HT-29 (cell line): ENCODE results near the gene PHACTR3. TPM values are rescaled to one million over a fixed set of nuclear protein-coding genes. Genes with fewer than 3 reads are reported as not detected.

Source experiments
- DNase-seq: peaks from one replicate; pipeline ENCODE4 v3.0.0-alpha.2; 2015; ENCODE audit warnings: low spot score
- total RNA-seq: library from RNA; depleted of rRNA; stranded (reverse); fragments of >200 nt; shearing (Covaris generic); gene quantifications from 2 replicates; pipeline ENCODE4 v1.2.3, GENCODE V29; 2014

PHACTR3 gene
- total RNA-seq, 1 experiment from 2014 or later: 0.18 TPM

- no peak for DNase-seq
Measured at GRCh38 chr20:59573837-59574236, 30.5 kb upstream of the PHACTR3 start.

- DNase-seq: no peak
Measured at GRCh38 chr20:59574308-59574707, 30.0 kb upstream of the PHACTR3 start.

- peak; percentile 36 for DNase-seq
Measured at GRCh38 chr20:59575216-59575615, 29.1 kb upstream of the PHACTR3 start.

GRCh38 chr20:59575653-59576052, 28.7 kb upstream of the PHACTR3 start:
- no peak for DNase-seq

- DNase-seq: no peak
Measured at GRCh38 chr20:59576216-59576953, 28.0 kb upstream of the PHACTR3 start.

- DNase-seq: no peak
Measured at GRCh38 chr20:59577037-59577808, 27.1 kb upstream of the PHACTR3 start.

GRCh38 chr20:59577809-59578435, 26.4 kb upstream of the PHACTR3 start:
- no peak for DNase-seq

GRCh38 chr20:59578436-59579403, 25.6 kb upstream of the PHACTR3 start:
- DNase-seq: no peak

- DNase-seq: no peak
Measured at GRCh38 chr20:59579404-59580145, 24.8 kb upstream of the PHACTR3 start.

GRCh38 chr20:59580146-59580946, 24.0 kb upstream of the PHACTR3 start:
- DNase-seq: no peak

GRCh38 chr20:59580991-59581401, 23.3 kb upstream of the PHACTR3 start:
- no peak for DNase-seq

GRCh38 chr20:59581993-59582679, 22.2 kb upstream of the PHACTR3 start:
- no peak for DNase-seq

- no peak for DNase-seq
Measured at GRCh38 chr20:59583428-59584277, 20.7 kb upstream of the PHACTR3 start.

- no peak for DNase-seq
Measured at GRCh38 chr20:59584278-59584925, 19.9 kb upstream of the PHACTR3 start.

- DNase-seq: no peak
Measured at GRCh38 chr20:59585714-59586409, 18.5 kb upstream of the PHACTR3 start.

- DNase-seq: no peak
Measured at GRCh38 chr20:59586613-59587012, 17.7 kb upstream of the PHACTR3 start.

- no peak for DNase-seq
Measured at GRCh38 chr20:59587570-59587969, 16.8 kb upstream of the PHACTR3 start.
